Caco-2 (cell line): ENCODE measurements around the gene CDPF1. TPM values are rescaled to one million over a fixed set of nuclear protein-coding genes. Genes with fewer than 3 reads are reported as not detected.

Experiments
- BruUV-seq: library from RNA; stranded (reverse); fragments of 400-500 nt; replicated peaks from 2 replicates; lab custom pipeline; 2021; lab: Mats Ljungman, UMichigan
- CTCF ChIA-PET: fragments of 300-600 bp; sonication (Branson Sonifier 250); formaldehyde crosslinking; loops from one replicate; lab custom pipeline; 2022; ENCODE audit warnings: antibody characterized with exemption; lab: Charles Lee
- POLR2A ChIA-PET: fragments of 300-600 bp; sonication (Branson Sonifier 250); formaldehyde crosslinking; loops from one replicate; lab custom pipeline; 2022; ENCODE audit warnings: antibody characterized with exemption; lab: Charles Lee
- DNase-seq, 2 experiments: peaks; one replicate each; pipeline versions ENCODE4 v3.0.0 to v3.0.0-alpha.2; 2020 to 2022
- H3K27me3 ChIP-seq: replicated peaks from 2 replicates; pipeline ENCODE4 v1.6.0; 2011; ENCODE audit warnings: low read length; ENCODE audit not compliant: control insufficient read depth, insufficient read depth
- H3K36me3 ChIP-seq: 2 replicates; pipeline ENCODE4 v1.5.1; 2011; ENCODE audit warnings: low read length; ENCODE audit not compliant: control insufficient read depth, insufficient read depth
- H3K4me1 ChIP-seq: fragments of 250-450 bp; sonication (Bioruptor Pico); 2 replicates; pipeline ENCODE4 v1.5.1; 2020; ENCODE audit warnings: mild to moderate bottlenecking
- H3K4me3 ChIP-seq: 2 replicates; pipeline ENCODE4 v1.5.1; 2011; ENCODE audit warnings: low read depth, mild to moderate bottlenecking, control low read depth, low read length
- H3K9me3 ChIP-seq: fragments of 250-450 bp; sonication (Bioruptor Pico); 2 replicates; pipeline ENCODE4 v1.5.1; 2020; ENCODE audit warnings: mild to moderate bottlenecking, moderate library complexity
- H3K27ac Mint-ChIP-seq: one replicate; pipeline ENCODE4 v1.8.0; 2022; ENCODE audit warnings: mixed read lengths; ENCODE audit not compliant: unreplicated experiment
- H3K27me3 Mint-ChIP-seq: one replicate; pipeline ENCODE4 v1.8.0; 2022; ENCODE audit warnings: mixed read lengths; ENCODE audit not compliant: insufficient read depth, unreplicated experiment
- H3K36me3 Mint-ChIP-seq: one replicate; pipeline ENCODE4 v1.8.0; 2022; ENCODE audit warnings: mild to moderate bottlenecking, mixed read lengths; ENCODE audit not compliant: insufficient read depth, unreplicated experiment
- H3K4me1 Mint-ChIP-seq: one replicate; pipeline ENCODE4 v1.8.0; 2022; ENCODE audit warnings: low read depth, mixed read lengths; ENCODE audit not compliant: unreplicated experiment
- H3K4me3 Mint-ChIP-seq: one replicate; pipeline ENCODE4 v1.8.0; 2022; ENCODE audit warnings: mild to moderate bottlenecking, moderate library complexity, mixed read lengths; ENCODE audit not compliant: unreplicated experiment
- H3K9me3 Mint-ChIP-seq: one replicate; pipeline ENCODE4 v1.8.0; 2022; ENCODE audit warnings: mixed read lengths; ENCODE audit not compliant: unreplicated experiment
- CTCF ChIP-seq, 2 experiments: fragments of 200-600 bp in 1 of 2; IDR thresholded peaks; 1 replicate in 1 of 2; 2 replicates in 1 of 2; pipeline versions ENCODE4 v1.5.1 to v1.8.0; 2011 to 2022; ENCODE audit warnings: antibody characterized with exemption in 1 of 2, control low read depth in 1 of 2, inconsistent platforms in 1 of 2, low read depth in 1 of 2, low read length in 1 of 2, mild to moderate bottlenecking in 1 of 2, moderate library complexity in 1 of 2; ENCODE audit not compliant: insufficient read depth in 1 of 2, severe bottlenecking in 1 of 2, unreplicated experiment in 1 of 2
- intact Hi-C: fragments of 100-400 bp; cut with micrococcal nuclease; formaldehyde crosslinking; loops from one replicate; pipeline ENCODE4 v1.10.0; 2022; ENCODE audit not compliant: unreplicated experiment
- total RNA-seq: library from RNA; stranded (reverse); gene quantifications from 2 replicates; pipeline ENCODE4 v1.2.3, GENCODE V29; 2022

CDPF1 gene
- total RNA-seq, 1 experiment from 2014 or later, result 7.2 TPM

- H3K27ac Mint-ChIP-seq, result no peak overlapping the region
- no TSS peak for BruUV-seq
- no peak overlapping the region for H3K4me3 Mint-ChIP-seq
- H3K4me3 ChIP-seq, result no peak overlapping the region
- no peak for DNase-seq
- H3K36me3 ChIP-seq, result no peaks in the 10 kb centered on the region
- H3K27me3 ChIP-seq, result no peaks in the 10 kb centered on the region
- no peaks in the 10 kb centered on the region for H3K9me3 Mint-ChIP-seq
- H3K9me3 ChIP-seq, result no peaks in the 10 kb centered on the region
- H3K36me3 Mint-ChIP-seq, result peaks cover 6% of the 10 kb centered on the region
- no peaks in the 10 kb centered on the region for H3K4me1 ChIP-seq
- no peaks in the 10 kb centered on the region for H3K4me1 Mint-ChIP-seq
- TF ChIP-seq CTCF (IDR thresholded peaks at IDR 0.05; ENCODE audit: insufficient read depth in 1 of 2, low read depth in 1 of 2, low read length in 1 of 2, severe bottlenecking in 1 of 2, unreplicated experiment in 1 of 2), result no peak
- ChIA-PET POLR2A (no interaction called here), CTCF (no interaction called here)
- H3K27me3 Mint-ChIP-seq, result no peaks in the 10 kb centered on the region
- intact Hi-C loops, result no loop called here
Observed at GRCh38 chr22:46196278-46196677, 53.8 kb downstream of the CDPF1 start.

GRCh38 chr22:46195487-46196165 lies 54.5 kb downstream of the CDPF1 start:
- Histone ChIP-seq H3K4me3 (no peak overlapping the region), H3K36me3 (no peaks in the 10 kb centered on the region), H3K4me1 (no peaks in the 10 kb centered on the region), H3K9me3 (no peaks in the 10 kb centered on the region), H3K27me3 (no peaks in the 10 kb centered on the region)
- ChIA-PET POLR2A (no interaction called here), CTCF (no interaction called here)
- no peak for DNase-seq
- TF ChIP-seq CTCF (IDR thresholded peaks at IDR 0.05; ENCODE audit: insufficient read depth in 1 of 2, low read depth in 1 of 2, low read length in 1 of 2, severe bottlenecking in 1 of 2, unreplicated experiment in 1 of 2), result no peak
- H3K4me1 Mint-ChIP-seq, result no peaks in the 10 kb centered on the region
- no peaks in the 10 kb centered on the region for H3K9me3 Mint-ChIP-seq
- BruUV-seq, result no TSS peak
- intact Hi-C loops, result no loop called here
- H3K4me3 Mint-ChIP-seq, result no peak overlapping the region
- no peak overlapping the region for H3K27ac Mint-ChIP-seq
- peaks cover 6% of the 10 kb centered on the region for H3K36me3 Mint-ChIP-seq
- H3K27me3 Mint-ChIP-seq, result no peaks in the 10 kb centered on the region

Other genes starting within 250 kb of the CDPF1 start
- gene PPARA, start 99.8 kb downstream of the CDPF1 start, total RNA-seq, result 13.4 and 15.9 TPM in 2 replicates
- 0.05 TPM in 1 of 2 replicates, not detected in the other for gene PKDREJ, start 13.1 kb upstream of the CDPF1 start, total RNA-seq
- 44.5 and 48.9 TPM in 2 replicates for gene TTC38, start 17.7 kb upstream of the CDPF1 start, total RNA-seq
- 54.4 and 55.1 TPM in 2 replicates for gene GTSE1, start 46.6 kb upstream of the CDPF1 start, total RNA-seq
- gene TRMU, start 85.4 kb upstream of the CDPF1 start, total RNA-seq, result 73.9 and 78.4 TPM in 2 replicates